IPS-15b (cell line): ENCODE data around the gene CCL3.
"Not testable (repeated sequence)": the region's sequence is repeated elsewhere in the genome, so short reads cannot be mapped to it uniquely, and the experiment has no call there.

Source experiments
- H3K27me3 ChIP-seq: one replicate; pipeline ENCODE4 v1.6.1; 2013; ENCODE audit warnings: low read length; ENCODE audit not compliant: control insufficient read depth, insufficient read depth
- H3K36me3 ChIP-seq: one replicate; pipeline ENCODE4 v1.6.1; 2013; ENCODE audit warnings: low read length; ENCODE audit not compliant: control insufficient read depth, insufficient read depth
- H3K4me1 ChIP-seq: one replicate; pipeline ENCODE4 v1.6.1; 2013; ENCODE audit warnings: mild to moderate bottlenecking, low read length; ENCODE audit not compliant: control insufficient read depth, insufficient read depth
- H3K4me3 ChIP-seq: one replicate; pipeline ENCODE4 v1.5.1; 2013; ENCODE audit warnings: low read depth, low read length
- H3K9ac ChIP-seq: one replicate; pipeline ENCODE4 v1.6.1; 2013; ENCODE audit warnings: low read depth, mild to moderate bottlenecking, low read length
- H3K9me3 ChIP-seq: one replicate; pipeline ENCODE4 v1.6.1; 2013; ENCODE audit warnings: mild to moderate bottlenecking, low read length; ENCODE audit not compliant: control insufficient read depth, insufficient read depth

CCL3 gene

GRCh38 chr17:36094232-36094631, 4.3 kb upstream of the CCL3 start:
- Histone ChIP-seq H3K36me3 (no peaks in the 10 kb centered on the region), H3K27me3 (no peaks in the 10 kb centered on the region), H3K4me1 (no peaks in the 10 kb centered on the region), H3K9me3 (no peaks in the 10 kb centered on the region), H3K4me3 (no peak overlapping the region), H3K9ac (no peak overlapping the region)

- H3K9ac ChIP-seq, H3K27me3 ChIP-seq, H3K9me3 ChIP-seq, H3K4me3 ChIP-seq, H3K36me3 ChIP-seq, H3K4me1 ChIP-seq: not testable (repeated sequence)
Observed at GRCh38 chr17:36092715-36093114, 2.8 kb upstream of the CCL3 start.

- Histone ChIP-seq H3K9me3 (no peaks in the 10 kb centered on the region), H3K36me3 (no peaks in the 10 kb centered on the region), H3K9ac (no peak overlapping the region), H3K27me3 (no peaks in the 10 kb centered on the region), H3K4me1 (no peaks in the 10 kb centered on the region), H3K4me3 (no peak overlapping the region)
Observed at GRCh38 chr17:36092230-36092629, 2.3 kb upstream of the CCL3 start.

DNA sequence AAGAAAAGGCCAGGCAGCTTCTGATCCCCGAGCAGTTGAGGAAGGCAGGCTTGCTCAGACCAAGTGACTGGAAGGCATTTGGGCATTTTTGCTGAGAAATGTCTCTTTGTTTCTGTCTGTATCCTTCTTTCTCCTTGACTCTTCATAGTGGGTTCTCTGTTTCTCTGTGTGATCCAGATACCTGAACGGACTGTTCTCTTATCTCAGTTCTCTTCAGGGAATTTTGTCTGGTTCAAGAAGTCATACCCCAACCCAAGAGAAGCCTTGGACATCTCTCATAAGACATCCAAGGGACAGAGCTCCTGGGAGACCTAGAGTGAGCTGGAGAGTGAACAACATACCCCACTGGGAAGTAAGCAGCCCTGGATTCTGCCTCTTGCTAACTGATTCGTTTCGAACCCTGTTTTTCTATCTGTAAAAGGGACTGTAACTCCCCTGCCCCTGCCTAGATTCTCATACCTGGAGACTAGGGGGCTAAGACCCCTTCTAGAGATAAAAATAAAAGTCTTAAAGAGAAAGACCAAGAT, 541 bp downstream of the CCL3 start:
- H3K4me1 ChIP-seq: no peaks in the 10 kb centered on the region
- H3K36me3 ChIP-seq: no peaks in the 10 kb centered on the region
- H3K9ac ChIP-seq: no peak overlapping the region
- no peaks in the 10 kb centered on the region for H3K27me3 ChIP-seq
- no peak overlapping the region for H3K4me3 ChIP-seq
- no peaks in the 10 kb centered on the region for H3K9me3 ChIP-seq

DNA sequence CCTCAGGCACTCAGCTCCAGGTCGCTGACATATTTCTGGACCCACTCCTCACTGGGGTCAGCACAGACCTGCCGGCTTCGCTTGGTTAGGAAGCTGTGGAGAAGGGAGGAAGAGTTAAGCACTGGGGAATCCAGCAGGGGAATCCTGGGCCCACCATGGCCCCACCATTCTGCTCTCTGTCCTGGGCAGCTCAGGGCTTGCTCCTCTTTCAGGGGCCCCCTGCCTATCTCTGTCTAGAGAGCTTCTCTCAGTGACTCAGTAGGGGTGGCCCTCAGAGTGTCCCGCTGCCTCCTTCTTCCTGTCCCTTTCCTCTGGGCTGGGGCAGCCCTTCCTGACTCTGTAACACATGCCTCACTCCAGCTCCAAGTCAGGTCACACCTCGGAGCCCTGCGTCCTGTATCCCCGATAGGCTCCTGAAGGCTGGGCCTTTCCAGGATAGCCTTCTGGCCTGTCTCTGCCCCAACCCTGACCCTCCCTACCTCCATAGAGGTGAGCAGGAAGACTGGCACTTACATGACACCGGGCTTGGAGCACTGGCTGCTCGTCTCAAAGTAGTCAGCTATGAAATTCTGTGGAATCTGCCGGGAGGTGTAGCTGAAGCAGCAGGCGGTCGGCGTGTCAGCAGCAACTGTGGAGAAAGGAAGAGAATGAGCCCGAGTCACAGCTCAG, 1.1 kb downstream of the CCL3 start:
- no peaks in the 10 kb centered on the region for H3K9me3 ChIP-seq
- H3K27me3 ChIP-seq: no peaks in the 10 kb centered on the region
- no peaks in the 10 kb centered on the region for H3K36me3 ChIP-seq
- no peaks in the 10 kb centered on the region for H3K4me1 ChIP-seq
- no peak overlapping the region for H3K4me3 ChIP-seq
- no peak overlapping the region for H3K9ac ChIP-seq

DNA sequence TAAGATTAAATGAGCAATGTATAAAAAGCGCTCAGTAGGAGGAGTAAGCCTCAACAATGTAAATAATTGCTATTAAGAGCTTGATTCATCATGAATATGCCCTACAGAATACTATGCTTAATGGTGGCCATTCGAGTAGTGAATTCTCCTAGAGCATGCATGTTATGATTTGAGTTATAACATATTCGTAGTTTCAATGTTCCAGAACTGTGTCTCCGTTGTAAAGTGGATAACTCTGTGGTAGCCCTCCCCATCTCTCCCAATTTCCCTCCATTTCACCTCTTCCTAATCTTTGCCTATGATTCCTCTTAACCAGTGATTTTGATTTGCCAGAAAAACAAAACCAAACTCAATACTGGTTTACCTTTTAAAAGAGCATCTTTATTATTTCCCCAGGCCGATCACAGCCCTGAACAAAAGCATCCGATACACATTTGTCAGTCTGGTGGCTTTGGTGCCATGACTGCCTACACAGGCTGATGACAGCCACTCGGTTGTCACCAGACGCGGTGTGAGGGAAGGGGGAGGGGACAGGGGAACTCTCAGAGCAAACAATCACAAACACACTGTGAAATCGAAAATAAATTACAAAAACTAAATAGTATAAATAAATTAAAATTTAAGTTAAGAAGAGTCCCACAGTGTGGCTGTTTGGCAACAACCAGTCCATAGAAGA, 1.9 kb downstream of the CCL3 start:
- not testable (repeated sequence) for H3K9ac ChIP-seq, H3K27me3 ChIP-seq, H3K9me3 ChIP-seq, H3K4me1 ChIP-seq, H3K4me3 ChIP-seq, H3K36me3 ChIP-seq

- H3K27me3 ChIP-seq, H3K4me1 ChIP-seq, H3K36me3 ChIP-seq, H3K9me3 ChIP-seq, H3K9ac ChIP-seq, H3K4me3 ChIP-seq: not testable (repeated sequence)
Observed at GRCh38 chr17:36087471-36087870, 2.5 kb downstream of the CCL3 start.

GRCh38 chr17:36086791-36087190, 3.2 kb downstream of the CCL3 start:
- Histone ChIP-seq H3K36me3 (no peaks in the 10 kb centered on the region), H3K4me1 (no peaks in the 10 kb centered on the region), H3K27me3 (no peaks in the 10 kb centered on the region), H3K4me3 (no peak overlapping the region), H3K9ac (no peak overlapping the region), H3K9me3 (no peaks in the 10 kb centered on the region)

- Histone ChIP-seq H3K36me3 (no peaks in the 10 kb centered on the region), H3K9ac (no peak overlapping the region), H3K9me3 (no peaks in the 10 kb centered on the region), H3K27me3 (no peaks in the 10 kb centered on the region), H3K4me1 (no peaks in the 10 kb centered on the region), H3K4me3 (no peak overlapping the region)
Observed at GRCh38 chr17:36085765-36086164, 4.2 kb downstream of the CCL3 start.

- not testable (repeated sequence) for H3K9ac ChIP-seq, H3K9me3 ChIP-seq, H3K36me3 ChIP-seq, H3K4me3 ChIP-seq, H3K4me1 ChIP-seq, H3K27me3 ChIP-seq
Observed at GRCh38 chr17:36083691-36084090, 6.3 kb downstream of the CCL3 start.

- H3K36me3 ChIP-seq, H3K27me3 ChIP-seq, H3K9me3 ChIP-seq, H3K4me1 ChIP-seq, H3K4me3 ChIP-seq, H3K9ac ChIP-seq: not testable (repeated sequence)
Observed at GRCh38 chr17:36082482-36083120, 7.3 kb downstream of the CCL3 start.
